Measurements from ENCODE around the gene UBIAD1.

Gene UBIAD1

DNA sequence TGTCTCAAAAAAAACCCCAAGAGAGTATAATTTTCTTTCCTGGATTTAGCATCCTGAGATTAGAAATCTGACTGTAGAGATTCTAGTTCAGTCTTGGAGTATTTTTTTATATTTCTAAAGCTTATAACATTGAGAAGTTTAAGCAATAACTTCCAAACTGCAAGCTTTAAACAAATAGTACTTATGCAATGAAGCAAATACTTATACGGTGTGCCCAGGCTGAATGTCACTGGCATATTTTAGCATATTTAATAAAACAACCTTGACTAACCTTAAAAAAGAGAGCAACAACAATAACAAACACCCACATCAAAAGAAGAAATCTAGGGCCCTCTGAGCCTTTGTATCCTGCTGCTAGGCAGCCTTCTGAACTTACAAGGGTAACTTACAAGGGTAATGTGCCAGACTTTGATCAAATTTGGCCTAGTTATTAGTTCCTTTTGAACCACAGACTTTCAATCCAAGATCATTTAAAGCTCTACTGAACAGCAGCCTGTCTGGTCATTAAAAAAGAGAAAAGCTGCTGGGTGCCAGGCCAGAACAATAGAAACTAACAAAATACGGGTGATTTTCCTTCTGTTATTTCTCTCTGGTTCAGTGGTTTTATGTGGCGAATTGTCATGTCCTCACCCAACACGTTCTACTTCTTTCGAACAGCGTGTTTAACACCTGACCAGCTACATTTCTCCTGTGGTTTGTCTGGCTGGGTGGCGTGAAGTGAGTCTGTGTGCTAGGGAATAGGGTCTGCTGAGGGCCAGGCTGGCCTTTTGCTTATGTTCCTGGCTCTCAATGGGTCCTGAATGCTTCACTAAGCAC, 26.9 kb upstream of the UBIAD1 start:
- TF ChIP-seq, protein P1, sequence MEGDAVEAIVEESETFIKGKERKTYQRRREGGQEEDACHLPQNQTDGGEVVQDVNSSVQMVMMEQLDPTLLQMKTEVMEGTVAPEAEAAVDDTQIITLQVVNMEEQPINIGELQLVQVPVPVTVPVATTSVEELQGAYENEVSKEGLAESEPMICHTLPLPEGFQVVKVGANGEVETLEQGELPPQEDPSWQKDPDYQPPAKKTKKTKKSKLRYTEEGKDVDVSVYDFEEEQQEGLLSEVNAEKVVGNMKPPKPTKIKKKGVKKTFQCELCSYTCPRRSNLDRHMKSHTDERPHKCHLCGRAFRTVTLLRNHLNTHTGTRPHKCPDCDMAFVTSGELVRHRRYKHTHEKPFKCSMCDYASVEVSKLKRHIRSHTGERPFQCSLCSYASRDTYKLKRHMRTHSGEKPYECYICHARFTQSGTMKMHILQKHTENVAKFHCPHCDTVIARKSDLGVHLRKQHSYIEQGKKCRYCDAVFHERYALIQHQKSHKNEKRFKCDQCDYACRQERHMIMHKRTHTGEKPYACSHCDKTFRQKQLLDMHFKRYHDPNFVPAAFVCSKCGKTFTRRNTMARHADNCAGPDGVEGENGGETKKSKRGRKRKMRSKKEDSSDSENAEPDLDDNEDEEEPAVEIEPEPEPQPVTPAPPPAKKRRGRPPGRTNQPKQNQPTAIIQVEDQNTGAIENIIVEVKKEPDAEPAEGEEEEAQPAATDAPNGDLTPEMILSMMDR (IDR thresholded peaks at IDR 0.05), result no peak

DNA sequence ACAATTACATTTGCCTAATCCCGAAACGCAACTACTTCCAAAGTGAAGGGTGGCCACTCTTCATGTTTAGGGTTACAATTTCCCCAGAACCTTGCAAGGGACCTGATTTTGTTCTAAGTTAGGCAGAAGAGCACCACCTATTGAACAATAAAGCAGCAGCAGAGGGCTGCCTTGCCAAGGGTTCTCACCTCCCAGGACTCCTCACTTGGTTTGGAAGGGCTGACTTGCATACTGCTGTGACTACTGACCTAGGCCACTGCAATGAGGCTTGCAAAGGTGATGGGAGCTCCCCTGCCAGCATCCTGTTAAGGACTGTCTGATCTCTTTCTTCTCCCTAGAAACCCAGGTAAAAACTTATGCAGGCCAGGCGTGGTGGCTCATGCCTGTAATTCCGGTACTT, 24.8 kb upstream of the UBIAD1 start:
- TF ChIP-seq, protein P1 (IDR thresholded peaks at IDR 0.05), result no peak

DNA sequence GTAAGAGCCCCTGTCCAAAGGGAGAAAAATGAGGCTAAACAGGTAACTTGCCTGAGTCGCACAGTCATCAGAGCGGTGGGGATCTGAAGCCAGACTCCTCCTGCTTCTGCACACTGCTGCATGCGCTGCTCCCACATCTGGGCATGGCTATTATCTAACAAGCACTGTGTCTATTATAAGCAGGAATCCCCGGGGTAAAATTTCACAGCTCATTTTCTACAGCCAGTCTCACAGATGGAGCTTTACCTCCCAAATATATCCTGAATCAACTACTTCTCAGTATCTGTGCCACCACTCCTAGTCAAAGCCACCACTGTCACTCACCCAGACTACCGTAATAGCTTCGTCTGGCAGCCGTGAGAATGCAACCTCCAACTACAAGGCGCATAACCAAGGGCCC, 20.5 kb upstream of the UBIAD1 start:
- TF ChIP-seq, protein P1 (IDR thresholded peaks at IDR 0.05), result no peak

DNA sequence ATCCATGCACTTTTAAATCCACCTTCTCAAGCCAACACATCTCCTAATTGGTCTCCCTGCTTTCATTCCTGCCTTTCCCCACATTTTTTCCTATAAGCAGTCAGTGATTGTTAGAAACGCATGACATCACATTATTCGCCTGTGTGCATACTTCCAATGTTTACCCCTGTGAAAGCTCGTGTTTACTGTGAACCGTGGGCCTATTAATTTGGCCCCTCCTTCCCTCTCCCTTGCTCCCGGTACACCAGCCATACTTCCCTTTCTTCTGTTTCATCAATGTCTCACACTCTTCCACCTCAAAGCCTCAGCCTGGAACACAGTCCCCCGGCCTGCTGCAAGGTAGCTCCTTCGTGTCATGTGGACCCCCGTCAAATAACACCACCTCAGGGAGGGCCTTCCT, 19.8 kb upstream of the UBIAD1 start:
- TF ChIP-seq, protein P1 (IDR thresholded peaks at IDR 0.05), result no peak

DNA sequence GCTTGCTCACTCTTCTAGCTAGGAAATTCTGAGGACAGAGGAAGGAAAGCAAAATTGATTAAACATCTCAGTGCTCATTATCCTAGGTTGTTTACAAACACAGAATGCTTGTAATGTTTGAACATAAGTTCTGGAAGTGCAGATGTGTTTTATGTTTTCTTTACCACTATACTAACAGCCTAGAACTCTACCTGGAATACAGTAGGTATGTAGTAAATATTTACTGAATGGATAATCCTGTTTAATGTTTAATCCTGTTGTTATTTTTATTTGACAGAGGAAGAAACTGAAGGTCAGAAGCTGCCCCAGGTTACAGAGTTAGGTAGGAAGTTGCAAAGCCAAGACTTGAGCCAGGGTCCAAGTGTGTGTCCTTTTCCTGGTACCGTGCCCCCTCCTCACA, 16.7 kb upstream of the UBIAD1 start:
- TF ChIP-seq, protein P1 (IDR thresholded peaks at IDR 0.05), result no peak

DNA sequence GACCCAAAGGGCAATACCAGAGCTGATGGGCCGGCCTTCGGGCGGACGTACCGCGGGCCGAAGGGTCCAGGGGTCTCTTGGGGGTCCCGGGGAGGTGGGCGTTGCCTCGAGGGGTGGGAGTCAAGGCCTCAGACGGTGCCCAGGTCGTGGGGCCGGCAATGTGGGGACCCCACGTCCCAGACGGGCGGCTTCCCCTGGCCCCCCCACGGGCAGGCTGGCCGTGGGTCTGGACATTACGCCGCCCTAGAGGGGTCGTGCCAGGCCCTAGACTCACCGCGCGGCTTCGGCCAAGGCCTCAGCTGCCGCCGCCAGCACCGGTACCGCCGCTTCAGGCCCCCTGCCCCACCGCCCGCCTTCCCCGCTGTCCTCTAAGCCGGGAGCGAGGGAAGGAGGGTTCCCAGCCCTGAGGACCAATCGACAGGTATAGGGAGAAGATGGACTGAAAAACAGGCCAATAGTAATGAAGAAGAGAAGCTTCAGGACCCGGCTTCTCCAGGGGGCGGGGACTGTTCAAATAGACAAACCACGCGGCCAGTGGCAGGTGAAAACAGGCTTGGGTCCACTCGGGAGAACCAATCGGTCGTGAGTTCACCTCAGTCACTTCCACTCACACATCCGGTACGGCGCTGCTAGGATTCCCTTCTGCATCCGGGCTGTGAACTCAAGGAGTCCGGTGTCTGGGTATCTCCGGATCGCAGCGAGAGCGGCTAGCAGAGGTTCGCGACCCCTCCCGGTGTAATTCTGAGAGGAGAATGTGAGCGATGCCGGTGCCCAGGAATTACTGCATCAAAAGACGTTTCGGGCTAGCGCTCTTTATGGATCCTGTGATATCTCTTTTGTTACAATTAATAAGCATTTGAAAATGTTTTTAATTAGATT, 10.6 kb upstream of the UBIAD1 start, which contains the start of gene MTOR:
Gene MTOR, minus strand, starts transcription at position 381 of the 879 bp plus-strand sequence. CDS start 3,142 bp downstream, outside the sequence.
- TF ChIP-seq, protein P1 (IDR thresholded peaks at IDR 0.05), result no peak

DNA sequence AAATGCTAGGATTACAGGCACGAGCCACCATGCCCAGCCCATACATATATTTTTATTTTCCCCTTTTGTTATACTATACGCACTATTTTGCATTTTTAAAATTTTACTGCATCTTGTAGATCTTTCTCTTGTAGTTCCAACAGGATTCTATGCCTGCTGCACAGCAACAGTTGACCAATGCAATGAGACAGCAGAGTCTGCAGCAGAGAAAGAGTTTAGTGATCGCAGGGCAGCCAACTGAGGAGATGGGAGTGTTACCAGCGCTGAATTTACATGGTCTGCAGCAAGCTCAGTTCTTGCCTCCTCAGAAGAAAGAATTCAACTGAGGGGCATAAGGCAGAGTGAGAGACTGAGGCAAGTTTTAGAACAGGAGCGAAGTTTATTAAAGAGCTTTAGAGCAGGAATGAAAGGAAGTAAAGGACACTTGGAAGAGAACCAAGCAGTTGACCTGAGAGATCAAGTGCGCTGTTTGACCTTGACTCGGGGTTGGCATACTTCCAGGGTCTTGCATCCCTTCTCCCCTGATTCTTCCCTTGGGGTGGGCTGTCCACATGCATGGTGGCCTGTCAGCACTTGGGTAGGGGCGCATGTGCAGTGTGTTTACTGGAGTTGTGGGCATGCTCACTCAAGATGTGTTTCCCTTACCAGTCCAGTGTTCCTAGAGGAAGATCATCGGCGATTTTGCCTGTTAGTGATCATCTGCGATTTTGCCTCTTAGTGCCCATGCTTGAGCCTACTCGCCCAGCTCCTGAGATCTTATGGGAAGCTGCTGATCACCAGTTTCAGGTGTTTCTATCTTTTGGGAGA, 6.5 kb upstream of the UBIAD1 start:
- TF ChIP-seq, protein P1 (IDR thresholded peaks at IDR 0.05), result no peak
